ENCODE results near the gene PARP12.

GRCh38 chr7:139990142-139990535 lies 72.6 kb downstream of the PARP12 start:
- TF ChIP-seq CTCF (IDR thresholded peaks at IDR 0.05; ENCODE audit: control extremely low read depth in 1 of 3, insufficient read depth in 1 of 3, low read depth in 1 of 3, low read length in 3 of 3) = no peak
- TF ChIP-seq EZH2 (IDR thresholded peaks at IDR 0.05; ENCODE audit: low read depth, low read length, severe bottlenecking) = no peak
- no peak for TF ChIP-seq POLR2A (IDR thresholded peaks at IDR 0.05; ENCODE audit: control extremely low read depth in 1 of 2, low read depth in 2 of 2, low read length in 2 of 2)

Data from H1 (cell line).